Right cardiac atrium (tissue), 5 donors: ENCODE measurements around the gene ITIH6. TPM values are rescaled to one million over a fixed set of nuclear protein-coding genes. Genes with fewer than 3 reads are reported as not detected.
A peak's percentile ranks its signal among the peaks of the same experiment; 100 is the strongest.
"Not testable (repeated sequence)": the region's sequence is repeated elsewhere in the genome, so short reads cannot be mapped to it uniquely, and the experiment has no call there.

Source experiments
- ATAC-seq, 2 donors: fragments of 200-7000 bp; cut with Tn5 transposase; one replicate each; pipeline versions ENCODE4 v1.8.0 to v1.9.1; 2020; ENCODE audit warnings: moderate library complexity in 2 of 2, mild to moderate bottlenecking in 1 of 2
- DNase-seq, 3 donors: peaks; one replicate each; pipeline ENCODE4 v3.0.0-alpha.2; 2020
- H3K27ac ChIP-seq: one replicate; pipeline ENCODE4 v1.5.1; 2013; ENCODE audit warnings: mild to moderate bottlenecking, low read length, control low read depth, moderate library complexity
- H3K27me3 ChIP-seq: one replicate; pipeline ENCODE4 v1.6.1; 2013; ENCODE audit not compliant: control insufficient read depth, insufficient read depth
- H3K4me1 ChIP-seq: one replicate; pipeline ENCODE4 v1.6.1; 2013; ENCODE audit warnings: low read length; ENCODE audit not compliant: control insufficient read depth, insufficient read depth
- H3K4me3 ChIP-seq: one replicate; pipeline ENCODE4 v1.5.1; 2013; ENCODE audit warnings: low read length, control low read depth
- H3K9me3 ChIP-seq: one replicate; pipeline ENCODE4 v1.6.1; 2013; ENCODE audit warnings: low read length; ENCODE audit not compliant: control insufficient read depth
- WGBS: extraction: QIAGEN DNeasy Blood & Tissue Kit; methylation state at CpG from one replicate; pipeline ENCODE4 v1.1.7; 2013; 5-methylcytosine and 5-hydroxymethylcytosine counted together
- intact Hi-C, 4 donors: fragments of 100-400 bp; cut with DNase I; formaldehyde crosslinking; loops; one replicate each; pipeline versions ENCODE4 v1.11.0 to v1.14.0; 2022 to 2023
- polyA plus RNA-seq: library from polyadenylated mRNA; stranded (reverse); fragments of 200-250 nt; gene quantifications from one replicate; pipeline ENCODE4 v1.2.3, GENCODE V29; 2013
- total RNA-seq, 4 donors: library from RNA; stranded (reverse); fragmentation: NEBNext Ultra II Directional; extraction: Animal tissue kit (Norgen Biotek cat#: 25700); gene quantifications; one replicate each; pipeline ENCODE4 v1.2.1, GENCODE V29; 2021
- donor health status: healthy with polysubstance abuse.
- donor health status: DM: no; HTN: yes; CAD: no.
- donor health status: DM: no; HTN: no; CAD: no.
- donor health status: DM: no; HTN: yes; CAD: no; lungs with severe emphysema.
- donor health status: DM: yes; HTN: yes; CAD: no.

The ITIH6 gene
- total and polyA plus RNA-seq, 5 donors, result not detected

DNA sequence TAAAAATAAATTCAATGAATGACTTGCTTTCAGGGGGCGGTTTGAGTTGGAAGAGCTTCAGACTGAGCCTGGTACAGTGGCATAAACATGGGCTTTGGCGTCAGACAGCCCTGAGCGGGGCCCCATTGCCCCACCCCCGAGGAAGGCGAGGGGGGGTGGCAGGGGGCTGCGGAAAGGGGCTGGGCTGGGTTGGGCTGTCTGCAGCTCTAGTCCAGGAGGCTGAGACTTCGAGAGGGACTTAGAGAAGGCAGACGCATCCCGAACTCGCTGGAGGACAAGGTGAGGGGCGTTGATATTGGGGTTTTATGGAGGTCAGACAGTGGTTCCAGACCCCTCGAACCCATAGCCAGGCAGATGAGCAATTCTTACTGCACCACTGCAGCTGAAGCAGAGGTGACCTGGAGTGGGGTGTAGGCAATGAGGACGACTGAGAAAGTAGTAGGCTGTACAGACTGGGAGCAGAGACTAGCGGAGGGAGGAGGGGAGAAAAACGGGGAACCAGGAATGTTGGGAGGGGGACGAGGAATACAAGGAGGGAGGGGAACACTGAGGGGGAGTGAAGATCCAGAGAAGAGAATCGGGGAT lies 9.6 kb upstream of the ITIH6 start, which contains the start of gene MAGED2:
Gene MAGED2, plus strand, starts transcription at position 222 of the 585 bp plus-strand sequence. CDS start 1,587 bp downstream, outside the sequence.
- DNase-seq (peak; percentile 42 to 78 (median 72)), ATAC-seq (peak; percentile 66 to 75)
- Histone ChIP-seq H3K4me1 (peaks cover 2% of the 10 kb centered on the region), H3K27ac (peak within 1 kb of the TSS; percentile 87), H3K9me3 (no peaks in the 10 kb centered on the region), H3K27me3 (no peaks in the 10 kb centered on the region), H3K4me3 (peak within 1 kb of the TSS; percentile 64)
- intact Hi-C loops, result no loop called here
- under 1% methylated on average over 17 of the region's 17 CpGs for WGBS

DNA sequence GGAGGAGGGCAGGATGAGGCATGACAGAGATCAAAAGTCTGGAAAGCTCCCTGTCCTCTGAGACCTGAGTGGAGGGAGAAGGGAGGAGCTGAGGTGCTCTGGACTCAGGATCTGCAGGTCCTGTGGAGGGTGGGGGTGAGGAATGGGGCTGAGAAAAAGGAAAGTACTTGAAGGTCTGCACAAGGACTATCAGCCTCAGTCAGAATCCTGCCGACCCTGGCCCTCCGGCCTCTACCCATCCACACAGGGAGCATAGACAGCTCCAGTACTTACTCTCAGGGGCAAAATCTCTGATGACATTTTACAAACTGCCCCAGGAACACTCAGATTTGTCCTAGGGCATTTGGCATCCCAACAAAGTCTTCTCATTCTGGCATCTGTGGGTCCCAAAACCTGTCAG lies 991 bp upstream of the ITIH6 start:
- H3K27me3 ChIP-seq, result no peaks in the 10 kb centered on the region
- DNase-seq, result no peak
- no peaks in the 10 kb centered on the region for H3K9me3 ChIP-seq
- H3K4me1 ChIP-seq, result no peaks in the 10 kb centered on the region
- WGBS, result 91% methylated on average over 2 of the region's 2 CpGs
- intact Hi-C loops, result loop anchor here in 1 of 4 donors (10.0 kb wide), 1 partner anchor 126 kb away; the partner anchor contains the start of gene TRO
- no peak for ATAC-seq
- no peak overlapping the region for H3K27ac ChIP-seq
- H3K4me3 ChIP-seq, result no peak overlapping the region

DNA sequence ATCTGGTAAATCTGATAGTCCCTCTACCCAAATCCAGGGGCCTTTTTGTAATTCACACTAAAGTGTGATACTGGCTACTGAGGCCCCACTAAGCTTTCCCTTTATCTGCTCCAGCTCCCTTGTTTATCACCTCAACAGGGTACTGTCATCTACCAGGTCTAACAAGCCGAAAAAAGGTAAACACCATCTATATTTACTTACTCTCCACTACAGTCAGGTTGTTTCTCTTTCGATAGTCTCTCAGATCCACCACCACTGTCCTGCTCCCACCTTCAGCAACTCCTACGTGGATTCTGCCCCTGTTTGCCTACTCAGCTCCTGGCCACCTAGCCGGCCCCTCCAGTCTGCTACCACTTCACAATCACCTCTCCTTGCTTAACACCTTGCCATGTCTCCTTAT lies 3.3 kb downstream of the ITIH6 start:
- intact Hi-C loops, result loop anchor here in 1 of 4 donors (10.0 kb wide), 1 partner anchor 130 kb away; the partner anchor contains the start of gene TRO
- H3K4me1 ChIP-seq, result no peaks in the 10 kb centered on the region
- H3K9me3 ChIP-seq, result no peaks in the 10 kb centered on the region
- DNase-seq (no peak), ATAC-seq (no peak)
- 86% methylated on average over 4 of the region's 4 CpGs for WGBS
- no peaks in the 10 kb centered on the region for H3K27me3 ChIP-seq
- H3K4me3 ChIP-seq, result no peak overlapping the region
- H3K27ac ChIP-seq, result no peak overlapping the region

GRCh38 chrX:54794028-54794427 lies 4.0 kb downstream of the ITIH6 start:
- H3K27me3 ChIP-seq, result no peaks in the 10 kb centered on the region
- DNase-seq (peak; percentile 29 to 70 (median 62)), ATAC-seq (peak; percentile 64 to 66)
- H3K27ac ChIP-seq, result no peak overlapping the region
- H3K9me3 ChIP-seq, result no peaks in the 10 kb centered on the region
- H3K4me1 ChIP-seq, result peaks cover 1% of the 10 kb centered on the region
- intact Hi-C loops, result loop anchor here in 1 of 4 donors (10.0 kb wide), 1 partner anchor 131 kb away; the partner anchor contains the start of gene TRO
- H3K4me3 ChIP-seq, result no peak overlapping the region
- 23% methylated on average over 1 of the region's 1 CpG for WGBS

DNA sequence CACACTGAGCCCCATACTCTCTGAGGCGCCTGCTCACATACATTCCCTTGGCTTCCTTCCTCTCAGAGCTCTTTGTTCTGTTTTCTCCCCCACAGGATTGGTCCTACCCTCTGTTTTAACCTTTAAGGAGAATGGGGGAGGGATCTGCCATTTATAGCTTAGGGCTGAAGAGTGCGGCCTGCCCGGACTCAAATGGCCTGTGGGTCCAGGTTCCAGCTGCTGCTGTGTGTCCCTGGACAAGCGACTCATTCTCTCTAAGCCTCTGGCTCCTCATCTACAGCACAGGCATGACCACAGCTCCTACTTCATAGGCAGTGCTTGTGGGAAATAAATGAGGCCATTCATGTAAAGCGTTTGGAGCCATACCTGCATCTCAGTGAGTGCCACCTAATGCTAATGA lies 8.7 kb downstream of the ITIH6 start:
- H3K27me3 ChIP-seq, H3K4me1 ChIP-seq, DNase-seq, H3K4me3 ChIP-seq, H3K9me3 ChIP-seq, intact Hi-C loops, H3K27ac ChIP-seq, ATAC-seq: not testable (repeated sequence)
- WGBS, result 37% methylated on average over 4 of the region's 5 CpGs

GRCh38 chrX:54788446-54788845 lies 9.6 kb downstream of the ITIH6 start:
- no peaks in the 10 kb centered on the region for H3K27me3 ChIP-seq
- H3K27ac ChIP-seq, result no peak overlapping the region
- WGBS, result 96% methylated on average over 9 of the region's 9 CpGs
- peaks cover 1% of the 10 kb centered on the region for H3K4me1 ChIP-seq
- DNase-seq, result no peak
- no peak for ATAC-seq
- H3K9me3 ChIP-seq, result no peaks in the 10 kb centered on the region
- intact Hi-C loops, result no loop called here
- no peak overlapping the region for H3K4me3 ChIP-seq

GRCh38 chrX:54786967-54787366 lies 11.1 kb downstream of the ITIH6 start:
- DNase-seq, result no peak
- intact Hi-C loops, result no loop called here
- WGBS, result 85% methylated on average over 2 of the region's 2 CpGs
- Histone ChIP-seq H3K27ac (no peak overlapping the region), H3K27me3 (no peaks in the 10 kb centered on the region), H3K9me3 (no peaks in the 10 kb centered on the region), H3K4me1 (peaks cover 1% of the 10 kb centered on the region), H3K4me3 (no peak overlapping the region)
- ATAC-seq, result no peak

DNA sequence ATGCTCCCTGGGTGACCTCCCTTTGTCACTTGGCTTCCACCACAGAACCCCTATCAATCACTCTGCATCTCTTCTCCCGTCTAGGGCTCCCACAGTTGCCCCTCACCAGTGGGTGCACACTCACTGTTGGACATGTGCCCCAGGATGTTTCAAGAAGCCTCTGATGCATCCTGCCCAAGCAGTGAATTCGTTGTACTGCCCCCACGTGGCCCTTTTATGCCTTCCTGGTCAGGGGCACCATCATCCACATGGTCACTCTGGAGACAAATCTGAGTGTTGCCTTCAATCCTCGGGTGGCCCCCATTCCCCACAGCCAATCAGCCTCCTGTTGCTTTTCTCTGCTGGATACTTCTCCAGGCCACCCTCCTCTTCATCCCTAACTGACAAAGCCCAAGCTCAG lies 12.2 kb downstream of the ITIH6 start:
- DNase-seq, result no peak
- no peak overlapping the region for H3K27ac ChIP-seq
- 40% methylated on average over 4 of the region's 4 CpGs for WGBS
- intact Hi-C loops, result no loop called here
- peaks cover 1% of the 10 kb centered on the region for H3K4me1 ChIP-seq
- H3K4me3 ChIP-seq, result no peak overlapping the region
- H3K27me3 ChIP-seq, result no peaks in the 10 kb centered on the region
- no peaks in the 10 kb centered on the region for H3K9me3 ChIP-seq
- ATAC-seq, result no peak

- H3K4me3 ChIP-seq, result no peak overlapping the region
- H3K27me3 ChIP-seq, result no peaks in the 10 kb centered on the region
- intact Hi-C loops, result no loop called here
- WGBS, result 94% methylated on average over 6 of the region's 6 CpGs
- no peak overlapping the region for H3K27ac ChIP-seq
- ATAC-seq (no peak), DNase-seq (no peak)
- H3K9me3 ChIP-seq, result no peaks in the 10 kb centered on the region
- H3K4me1 ChIP-seq, result no peaks in the 10 kb centered on the region
These were observed 20.9 kb downstream of the ITIH6 start for GRCh38 chrX:54776987-54777672.

GRCh38 chrX:54776061-54776460 lies 22.0 kb downstream of the ITIH6 start:
- H3K4me3 ChIP-seq, result no peak overlapping the region
- 81% methylated on average over 6 of the region's 6 CpGs for WGBS
- no peak for ATAC-seq
- H3K27me3 ChIP-seq, result no peaks in the 10 kb centered on the region
- no peak for DNase-seq
- intact Hi-C loops, result no loop called here
- H3K4me1 ChIP-seq, result no peaks in the 10 kb centered on the region
- H3K9me3 ChIP-seq, result no peaks in the 10 kb centered on the region
- no peak overlapping the region for H3K27ac ChIP-seq

- H3K4me1 ChIP-seq, H3K4me3 ChIP-seq, intact Hi-C loops, H3K9me3 ChIP-seq, H3K27me3 ChIP-seq: not testable (repeated sequence)
- H3K27ac ChIP-seq, result peak overlapping the region; percentile 19
- peak in 2 of 3 donors; percentile 63 to 64 for DNase-seq
- peak; percentile 89 to 91 for ATAC-seq
- WGBS, result 7% methylated on average over 1 of the region's 2 CpGs
These were observed 23.5 kb downstream of the ITIH6 start for GRCh38 chrX:54774391-54775094.
